ENCODE data around the gene ACSM3. TPM values are rescaled to one million over a fixed set of nuclear protein-coding genes. Genes with fewer than 3 reads are reported as not detected.
"Not testable (repeated sequence)": the region's sequence is repeated elsewhere in the genome, so short reads cannot be mapped to it uniquely, and the experiment has no call there.

Gene ACSM3
- 67.1 TPM for total RNA-seq

- DNase-seq (ENCODE audit: low read depth in 2 of 3, low spot score in 2 of 3) = peak; percentile 43 to 92 (median 82)
Measured at GRCh38 chr16:20763461-20764232, at the start of gene ACSM3. Gene ACSM3 (plus strand): TSS chr16:20764014. CDS start chr16:20770035, 6,021 bp downstream.

- not testable (repeated sequence) for DNase-seq (ENCODE audit: low read depth in 2 of 3, low spot score in 2 of 3)
Measured at GRCh38 chr16:20717718-20718117, 46.1 kb upstream of the ACSM3 start.

GRCh38 chr16:20720251-20720650 is 43.6 kb upstream of the ACSM3 start:
- DNase-seq (ENCODE audit: low read depth in 2 of 3, low spot score in 2 of 3) = no peak

GRCh38 chr16:20726661-20727060 is 37.2 kb upstream of the ACSM3 start:
- DNase-seq (ENCODE audit: low read depth in 2 of 3, low spot score in 2 of 3) = no peak

- DNase-seq (ENCODE audit: low read depth in 2 of 3, low spot score in 2 of 3) = no peak
Measured at GRCh38 chr16:20727181-20727580, 36.6 kb upstream of the ACSM3 start.

- DNase-seq (ENCODE audit: low read depth in 2 of 3, low spot score in 2 of 3) = no peak
Measured at GRCh38 chr16:20729141-20729540, 34.7 kb upstream of the ACSM3 start.

- DNase-seq (ENCODE audit: low read depth in 2 of 3, low spot score in 2 of 3) = no peak
Measured at GRCh38 chr16:20734056-20734455, 29.8 kb upstream of the ACSM3 start.

GRCh38 chr16:20734782-20735181 is 29.0 kb upstream of the ACSM3 start:
- DNase-seq (ENCODE audit: low read depth in 2 of 3, low spot score in 2 of 3) = no peak

GRCh38 chr16:20735490-20735889 is 28.3 kb upstream of the ACSM3 start:
- no peak for DNase-seq (ENCODE audit: low read depth in 2 of 3, low spot score in 2 of 3)

GRCh38 chr16:20740007-20740883 is 23.6 kb upstream of the ACSM3 start:
- DNase-seq (ENCODE audit: low read depth in 2 of 3, low spot score in 2 of 3) = peak in 2 of 3 donors; percentile 38 to 54

GRCh38 chr16:20740901-20741521 is 22.8 kb upstream of the ACSM3 start:
- DNase-seq (ENCODE audit: low read depth in 2 of 3, low spot score in 2 of 3) = peak; percentile 75 to 88 (median 85)

GRCh38 chr16:20741554-20742285 is 22.1 kb upstream of the ACSM3 start, which contains the start of gene THUMPD1:
Gene THUMPD1 (minus strand): TSS chr16:20741818. CDS start chr16:20741739, 79 bp downstream.
- DNase-seq (ENCODE audit: low read depth in 2 of 3, low spot score in 2 of 3) = peak; percentile 88 to 97 (median 95)

- DNase-seq (ENCODE audit: low read depth in 2 of 3, low spot score in 2 of 3) = no peak
Measured at GRCh38 chr16:20743591-20743990, 20.2 kb upstream of the ACSM3 start.

GRCh38 chr16:20744922-20745440 is 18.8 kb upstream of the ACSM3 start:
- peak in 2 of 3 donors; percentile 83 to 95 for DNase-seq (ENCODE audit: low read depth in 2 of 3, low spot score in 2 of 3)

- DNase-seq (ENCODE audit: low read depth in 2 of 3, low spot score in 2 of 3) = no peak
Measured at GRCh38 chr16:20746461-20746860, 17.4 kb upstream of the ACSM3 start.

GRCh38 chr16:20747030-20747816 is 16.6 kb upstream of the ACSM3 start:
- peak in 2 of 3 donors; percentile 32 to 70 for DNase-seq (ENCODE audit: low read depth in 2 of 3, low spot score in 2 of 3)

- no peak for DNase-seq (ENCODE audit: low read depth in 2 of 3, low spot score in 2 of 3)
Measured at GRCh38 chr16:20749474-20749873, 14.3 kb upstream of the ACSM3 start.

GRCh38 chr16:20750558-20750957 is 13.3 kb upstream of the ACSM3 start:
- DNase-seq (ENCODE audit: low read depth in 2 of 3, low spot score in 2 of 3) = no peak

- no peak for DNase-seq (ENCODE audit: low read depth in 2 of 3, low spot score in 2 of 3)
Measured at GRCh38 chr16:20753727-20754126, 10.1 kb upstream of the ACSM3 start.

Measured in hematopoietic multipotent progenitor cell (in vitro differentiated cells).